Stimulated activated naive CD8-positive, alpha-beta T cell treated with anti-CD3 and anti-CD28 coated beads, Interleukin-15, Interleukin-2, amounts not matched to agents 100 U/mL and 50 U/mL, for 24 hours (primary cell): ENCODE measurements around the gene SLC10A7.

Source experiments
- ATAC-seq: fragments of 150-1000 bp; cut with Tn5 transposase; one replicate; pipeline ENCODE4 v1.10.0; 2021
- DNase-seq: peaks from one replicate; pipeline ENCODE4 v3.0.0; 2021

The SLC10A7 gene

GRCh38 chr4:146439437-146439836, 82.3 kb downstream of the SLC10A7 start:
- DNase-seq = no peak

GRCh38 chr4:146437778-146438177, 84.0 kb downstream of the SLC10A7 start:
- no peak for ATAC-seq

More at GRCh38 chr4:146439437-146439836, 82.3 kb downstream of the SLC10A7 start:
- ATAC-seq = no peak

GRCh38 chr4:146436423-146437162, 85.1 kb downstream of the SLC10A7 start:
- ATAC-seq = no peak

More at GRCh38 chr4:146437778-146438177, 84.0 kb downstream of the SLC10A7 start:
- DNase-seq = no peak

GRCh38 chr4:146435962-146436361, 85.8 kb downstream of the SLC10A7 start:
- ATAC-seq = no peak

More at GRCh38 chr4:146436423-146437162, 85.1 kb downstream of the SLC10A7 start:
- DNase-seq = no peak

GRCh38 chr4:146432065-146432464, 89.7 kb downstream of the SLC10A7 start:
- DNase-seq = no peak
- no peak for ATAC-seq

More at GRCh38 chr4:146435962-146436361, 85.8 kb downstream of the SLC10A7 start:
- DNase-seq = no peak

- no peak for DNase-seq
- no peak for ATAC-seq
These were observed 93.4 kb downstream of the SLC10A7 start for GRCh38 chr4:146428298-146428697.

GRCh38 chr4:146417822-146418221, 103.9 kb downstream of the SLC10A7 start:
- no peak for DNase-seq
- ATAC-seq = no peak

GRCh38 chr4:146415829-146416228, 105.9 kb downstream of the SLC10A7 start:
- ATAC-seq = no peak

GRCh38 chr4:146407669-146408084, 114.1 kb downstream of the SLC10A7 start:
- no peak for DNase-seq
- no peak for ATAC-seq

More at GRCh38 chr4:146415829-146416228, 105.9 kb downstream of the SLC10A7 start:
- DNase-seq = no peak

GRCh38 chr4:146407257-146407656, 114.5 kb downstream of the SLC10A7 start:
- DNase-seq (no peak), ATAC-seq (no peak)

GRCh38 chr4:146401274-146401673, 120.5 kb downstream of the SLC10A7 start:
- no peak for ATAC-seq
- DNase-seq = no peak

GRCh38 chr4:146398896-146399445, 122.8 kb downstream of the SLC10A7 start:
- ATAC-seq (no peak), DNase-seq (no peak)

- ATAC-seq (no peak), DNase-seq (no peak)
These were observed 123.3 kb downstream of the SLC10A7 start for GRCh38 chr4:146398404-146398803.

GRCh38 chr4:146389561-146389960, 132.2 kb downstream of the SLC10A7 start:
- no peak for DNase-seq
- no peak for ATAC-seq

GRCh38 chr4:146382194-146382593, 139.5 kb downstream of the SLC10A7 start:
- DNase-seq = no peak
- ATAC-seq = no peak

- no peak for ATAC-seq
- DNase-seq = no peak
These were observed 140.4 kb downstream of the SLC10A7 start for GRCh38 chr4:146381263-146381872.

- DNase-seq (no peak), ATAC-seq (no peak)
These were observed 142.0 kb downstream of the SLC10A7 start for GRCh38 chr4:146379744-146380143.

GRCh38 chr4:146371812-146372211, 149.9 kb downstream of the SLC10A7 start:
- no peak for ATAC-seq

GRCh38 chr4:146370841-146371240, 150.9 kb downstream of the SLC10A7 start:
- DNase-seq = no peak
- no peak for ATAC-seq

More at GRCh38 chr4:146371812-146372211, 149.9 kb downstream of the SLC10A7 start:
- DNase-seq = no peak

- DNase-seq = no peak
- ATAC-seq = no peak
These were observed 152.3 kb downstream of the SLC10A7 start for GRCh38 chr4:146369446-146369845.

- ATAC-seq = no peak
- DNase-seq = no peak
These were observed 153.5 kb downstream of the SLC10A7 start for GRCh38 chr4:146368209-146368608.

GRCh38 chr4:146367347-146367746, 154.4 kb downstream of the SLC10A7 start:
- no peak for ATAC-seq
- DNase-seq = no peak

GRCh38 chr4:146359771-146360170, 162.0 kb downstream of the SLC10A7 start:
- DNase-seq (no peak), ATAC-seq (no peak)
